ENCODE measurements around the gene NPW. TPM values are rescaled to one million over a fixed set of nuclear protein-coding genes. Genes with fewer than 3 reads are reported as not detected.

Gene NPW
- total and polyA plus RNA-seq, 9 of the 15 experiments (the other 6 are each of a cell fraction or from before 2014, with no cell fraction given) = 0.14 to 4.0 (median 2.6) TPM; not detected in 4

DNA sequence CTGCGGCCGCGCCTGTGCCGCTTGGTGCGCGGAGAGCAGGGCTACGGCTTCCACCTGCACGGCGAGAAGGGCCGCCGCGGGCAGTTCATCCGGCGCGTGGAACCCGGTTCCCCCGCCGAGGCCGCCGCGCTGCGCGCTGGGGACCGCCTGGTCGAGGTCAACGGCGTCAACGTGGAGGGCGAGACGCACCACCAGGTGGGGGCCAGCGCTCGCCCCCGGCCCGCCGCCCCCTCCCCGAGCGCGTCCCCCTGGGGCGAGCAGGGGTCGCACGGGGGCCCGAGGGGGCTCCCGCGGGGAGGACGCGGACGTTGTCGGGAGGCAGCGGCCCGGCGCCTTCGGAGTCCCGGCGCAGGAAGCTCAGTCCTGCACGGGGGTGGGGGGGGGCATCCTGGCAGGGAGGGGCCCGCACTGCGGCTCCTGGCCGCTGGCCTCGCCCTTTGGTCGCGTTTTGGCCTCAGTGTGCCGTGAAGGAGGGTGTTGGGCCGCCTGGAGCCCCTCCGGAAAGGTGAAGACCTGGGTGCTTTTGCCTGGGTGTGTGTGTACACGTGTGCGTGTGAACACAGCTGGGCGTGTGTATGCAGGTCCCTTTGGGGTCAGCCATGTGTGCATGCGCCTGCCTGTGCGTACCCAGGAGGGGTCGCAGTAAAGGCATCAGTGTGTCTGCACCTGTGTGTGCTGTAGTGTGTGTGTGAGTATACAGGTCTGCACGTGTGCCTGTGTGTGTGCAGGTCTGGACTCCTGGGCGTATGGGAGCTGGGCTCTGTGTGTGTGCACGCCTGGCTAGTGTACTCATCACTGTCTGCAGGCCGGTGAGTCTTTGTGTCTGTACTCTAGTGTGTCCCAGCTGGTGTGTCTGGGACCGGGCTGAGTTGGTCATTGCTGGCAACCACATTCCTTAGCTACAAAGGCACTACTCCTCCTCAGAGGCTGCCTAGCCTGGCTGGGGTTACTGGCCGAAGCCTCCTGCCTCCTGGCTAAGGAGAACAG lies 7.7 kb downstream of the NPW start (continued):
- TF ChIP-seq, protein P1, sequence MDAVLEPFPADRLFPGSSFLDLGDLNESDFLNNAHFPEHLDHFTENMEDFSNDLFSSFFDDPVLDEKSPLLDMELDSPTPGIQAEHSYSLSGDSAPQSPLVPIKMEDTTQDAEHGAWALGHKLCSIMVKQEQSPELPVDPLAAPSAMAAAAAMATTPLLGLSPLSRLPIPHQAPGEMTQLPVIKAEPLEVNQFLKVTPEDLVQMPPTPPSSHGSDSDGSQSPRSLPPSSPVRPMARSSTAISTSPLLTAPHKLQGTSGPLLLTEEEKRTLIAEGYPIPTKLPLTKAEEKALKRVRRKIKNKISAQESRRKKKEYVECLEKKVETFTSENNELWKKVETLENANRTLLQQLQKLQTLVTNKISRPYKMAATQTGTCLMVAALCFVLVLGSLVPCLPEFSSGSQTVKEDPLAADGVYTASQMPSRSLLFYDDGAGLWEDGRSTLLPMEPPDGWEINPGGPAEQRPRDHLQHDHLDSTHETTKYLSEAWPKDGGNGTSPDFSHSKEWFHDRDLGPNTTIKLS (IDR thresholded peaks at IDR 0.05; ENCODE audit: borderline replicate concordance, low read depth) = no peak
- TF ChIP-seq LARP7 (IDR thresholded peaks at IDR 0.05) (no peak), SPI1 (IDR thresholded peaks at IDR 0.05; ENCODE audit: borderline replicate concordance, low read depth, low read length) (no peak), ZNF444 (CRISPR knock-in tag; IDR thresholded peaks at IDR 0.05) (no peak), NFRKB (IDR thresholded peaks at IDR 0.05; ENCODE audit: low read depth) (no peak), IRF2 (CRISPR knock-in tag; IDR thresholded peaks at IDR 0.05) (no peak), ZNF668 (CRISPR knock-in tag; IDR thresholded peaks at IDR 0.05) (no peak), CSDE1 (IDR thresholded peaks at IDR 0.05) (no peak), CBFA2T3 (IDR thresholded peaks at IDR 0.05) (peak; percentile 33; the same call in 1 of the 2 replicates), HMGN3 (IDR thresholded peaks at IDR 0.05; ENCODE audit: borderline replicate concordance, extremely low read depth, insufficient read length, low read depth, low read length) (no peak), SNAPC5 (CRISPR knock-in tag; IDR thresholded peaks at IDR 0.05) (no peak), ZNF140 (CRISPR knock-in tag; IDR thresholded peaks at IDR 0.05) (no peak), DNMT1 (IDR thresholded peaks at IDR 0.05) (no peak), SMARCE1 (IDR thresholded peaks at IDR 0.05) (peak; percentile 28; the same call in 1 of the 2 replicates), MTF1 (CRISPR knock-in tag; IDR thresholded peaks at IDR 0.05; ENCODE audit: borderline replicate concordance) (no peak), ILK (tag; IDR thresholded peaks at IDR 0.05; ENCODE audit: borderline replicate concordance, low read depth) (no peak), RFX1 (IDR thresholded peaks at IDR 0.05) (no peak), HNRNPL (IDR thresholded peaks at IDR 0.05; ENCODE audit: low read depth, low read length) (no peak), RBM15 (IDR thresholded peaks at IDR 0.05; ENCODE audit: insufficient read depth, low read length) (no peak), MYBL2 (IDR thresholded peaks at IDR 0.05; ENCODE audit: low read depth) (no peak), MYBL2 (CRISPR knock-in tag; IDR thresholded peaks at IDR 0.05; ENCODE audit: borderline replicate concordance) (no peak), CEBPB (tag; IDR thresholded peaks at IDR 0.05) (no peak), PTTG1 (tag; IDR thresholded peaks at IDR 0.05; ENCODE audit: low read depth) (no peak), RFX7 (CRISPR knock-in tag; IDR thresholded peaks at IDR 0.05) (no peak)
- TF ChIP-seq, protein P2, sequence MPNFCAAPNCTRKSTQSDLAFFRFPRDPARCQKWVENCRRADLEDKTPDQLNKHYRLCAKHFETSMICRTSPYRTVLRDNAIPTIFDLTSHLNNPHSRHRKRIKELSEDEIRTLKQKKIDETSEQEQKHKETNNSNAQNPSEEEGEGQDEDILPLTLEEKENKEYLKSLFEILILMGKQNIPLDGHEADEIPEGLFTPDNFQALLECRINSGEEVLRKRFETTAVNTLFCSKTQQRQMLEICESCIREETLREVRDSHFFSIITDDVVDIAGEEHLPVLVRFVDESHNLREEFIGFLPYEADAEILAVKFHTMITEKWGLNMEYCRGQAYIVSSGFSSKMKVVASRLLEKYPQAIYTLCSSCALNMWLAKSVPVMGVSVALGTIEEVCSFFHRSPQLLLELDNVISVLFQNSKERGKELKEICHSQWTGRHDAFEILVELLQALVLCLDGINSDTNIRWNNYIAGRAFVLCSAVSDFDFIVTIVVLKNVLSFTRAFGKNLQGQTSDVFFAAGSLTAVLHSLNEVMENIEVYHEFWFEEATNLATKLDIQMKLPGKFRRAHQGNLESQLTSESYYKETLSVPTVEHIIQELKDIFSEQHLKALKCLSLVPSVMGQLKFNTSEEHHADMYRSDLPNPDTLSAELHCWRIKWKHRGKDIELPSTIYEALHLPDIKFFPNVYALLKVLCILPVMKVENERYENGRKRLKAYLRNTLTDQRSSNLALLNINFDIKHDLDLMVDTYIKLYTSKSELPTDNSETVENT (CRISPR knock-in tag; IDR thresholded peaks at IDR 0.05) = no peak
- TF ChIP-seq, protein P3, sequence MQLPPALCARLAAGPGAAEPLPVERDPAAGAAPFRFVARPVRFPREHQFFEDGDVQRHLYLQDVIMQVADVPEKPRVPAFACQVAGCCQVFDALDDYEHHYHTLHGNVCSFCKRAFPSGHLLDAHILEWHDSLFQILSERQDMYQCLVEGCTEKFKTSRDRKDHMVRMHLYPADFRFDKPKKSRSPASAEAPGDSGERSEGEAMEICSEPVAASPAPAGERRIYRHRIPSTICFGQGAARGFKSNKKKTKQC (CRISPR knock-in tag; IDR thresholded peaks at IDR 0.05) = no peak

All from K562 (cell line).